ENCODE results near the gene MTMR12. TPM values are rescaled to one million over a fixed set of nuclear protein-coding genes. Genes with fewer than 3 reads are reported as not detected.
A peak's percentile ranks its signal among the peaks of the same experiment; 100 is the strongest.

MTMR12 gene
- total RNA-seq, 1 donor, result 16.2 TPM

- no peak for DNase-seq (ENCODE audit: low read depth in 2 of 3, low spot score in 2 of 3)
These were observed 106.0 kb downstream of the MTMR12 start for GRCh38 chr5:32206509-32207354.

GRCh38 chr5:32206053-32206452, 106.7 kb downstream of the MTMR12 start:
- no peak for DNase-seq (ENCODE audit: low read depth in 2 of 3, low spot score in 2 of 3)

- DNase-seq (ENCODE audit: low read depth in 2 of 3, low spot score in 2 of 3), result no peak
These were observed 110.3 kb downstream of the MTMR12 start for GRCh38 chr5:32202394-32202793.

GRCh38 chr5:32201122-32201753, 111.5 kb downstream of the MTMR12 start:
- peak in 1 of 3 donors; percentile 57 for DNase-seq (ENCODE audit: low read depth in 2 of 3, low spot score in 2 of 3)

- DNase-seq (ENCODE audit: low read depth in 2 of 3, low spot score in 2 of 3), result no peak
These were observed 115.7 kb downstream of the MTMR12 start for GRCh38 chr5:32197032-32197431.

GRCh38 chr5:32195265-32195664, 117.5 kb downstream of the MTMR12 start:
- DNase-seq (ENCODE audit: low read depth in 2 of 3, low spot score in 2 of 3), result no peak

GRCh38 chr5:32193591-32193990, 119.1 kb downstream of the MTMR12 start:
- DNase-seq (ENCODE audit: low read depth in 2 of 3, low spot score in 2 of 3), result peak in 2 of 3 donors; percentile 88 to 97

- no peak for DNase-seq (ENCODE audit: low read depth in 2 of 3, low spot score in 2 of 3)
These were observed 122.6 kb downstream of the MTMR12 start for GRCh38 chr5:32190095-32190494.

GRCh38 chr5:32187675-32188074, 125.1 kb downstream of the MTMR12 start:
- DNase-seq (ENCODE audit: low read depth in 2 of 3, low spot score in 2 of 3), result no peak

GRCh38 chr5:32182463-32183063, 130.2 kb downstream of the MTMR12 start:
- no peak for DNase-seq (ENCODE audit: low read depth in 2 of 3, low spot score in 2 of 3)

Small RNAs within 50 kb of the gene (small RNA-seq; reads per million reads assigned to genes)
- not detected for gene RNU6-1079P
- not detected for gene RNU6-378P

Other genes with a start within 250 kb of the MTMR12 start
- 99.1 TPM for gene GOLPH3, start 138.6 kb downstream of the MTMR12 start, total RNA-seq
- gene ZFR, start 131.8 kb upstream of the MTMR12 start, total RNA-seq, result 138 TPM